ENCODE results near the gene TMPRSS4.

TMPRSS4 gene

GRCh38 chr11:118068206-118068944, 8.5 kb upstream of the TMPRSS4 start:
- no peaks in the 10 kb centered on the region for H3K9me3 ChIP-seq (ENCODE audit: control insufficient read depth, low read length)
- no peak overlapping the region for H3K4me2 ChIP-seq (ENCODE audit: low read length)
- no peaks in the 10 kb centered on the region for H3K79me2 ChIP-seq
- no peaks in the 10 kb centered on the region for H3K4me1 ChIP-seq
- H3K4me3 ChIP-seq (ENCODE audit: low read depth, low read length) = no peak overlapping the region
- no peaks in the 10 kb centered on the region for H3K36me3 ChIP-seq (ENCODE audit: control insufficient read depth, insufficient read depth, low read length)
- H2AFZ ChIP-seq = no peak overlapping the region
- no peaks in the 10 kb centered on the region for H3K27me3 ChIP-seq (ENCODE audit: control insufficient read depth, insufficient read depth, low read length)
- no peak overlapping the region for H3K9ac ChIP-seq
- no peak for TF ChIP-seq CTCF (IDR thresholded peaks at IDR 0.05)
- H3K27ac ChIP-seq = no peak overlapping the region

- H3K4me2 ChIP-seq (ENCODE audit: low read length) = no peak overlapping the region
- no peak for TF ChIP-seq CTCF (IDR thresholded peaks at IDR 0.05)
- H3K27ac ChIP-seq = no peak overlapping the region
- no peaks in the 10 kb centered on the region for H3K27me3 ChIP-seq (ENCODE audit: control insufficient read depth, insufficient read depth, low read length)
- H3K79me2 ChIP-seq = no peaks in the 10 kb centered on the region
- H3K4me3 ChIP-seq (ENCODE audit: low read depth, low read length) = no peak overlapping the region
- no peaks in the 10 kb centered on the region for H3K9me3 ChIP-seq (ENCODE audit: control insufficient read depth, low read length)
- H3K36me3 ChIP-seq (ENCODE audit: control insufficient read depth, insufficient read depth, low read length) = no peaks in the 10 kb centered on the region
- no peak overlapping the region for H2AFZ ChIP-seq
- no peaks in the 10 kb centered on the region for H3K4me1 ChIP-seq
- H3K9ac ChIP-seq = no peak overlapping the region
These were observed 7.8 kb upstream of the TMPRSS4 start for GRCh38 chr11:118068945-118069612.

- Histone ChIP-seq H3K27ac (no peak overlapping the region), H3K4me1 (no peaks in the 10 kb centered on the region)
- TF ChIP-seq CTCF (IDR thresholded peaks at IDR 0.05) = no peak
These were observed 5.4 kb upstream of the TMPRSS4 start for GRCh38 chr11:118071416-118072030.

GRCh38 chr11:118073554-118073953, 3.3 kb upstream of the TMPRSS4 start:
- no peak for TF ChIP-seq CTCF (IDR thresholded peaks at IDR 0.05)
- H3K27me3 ChIP-seq (ENCODE audit: control insufficient read depth, insufficient read depth, low read length) = no peaks in the 10 kb centered on the region
- H3K4me1 ChIP-seq = no peaks in the 10 kb centered on the region
- H3K9me3 ChIP-seq (ENCODE audit: control insufficient read depth, low read length) = no peaks in the 10 kb centered on the region
- no peak overlapping the region for H3K9ac ChIP-seq
- H2AFZ ChIP-seq = no peak overlapping the region
- no peak overlapping the region for H3K4me3 ChIP-seq (ENCODE audit: low read depth, low read length)
- no peaks in the 10 kb centered on the region for H3K36me3 ChIP-seq (ENCODE audit: control insufficient read depth, insufficient read depth, low read length)
- no peaks in the 10 kb centered on the region for H3K79me2 ChIP-seq
- no peak overlapping the region for H3K27ac ChIP-seq
- no peak overlapping the region for H3K4me2 ChIP-seq (ENCODE audit: low read length)

More at GRCh38 chr11:118071416-118072030, 5.4 kb upstream of the TMPRSS4 start:
- Histone ChIP-seq H3K27me3 (ENCODE audit: control insufficient read depth, insufficient read depth, low read length) (no peaks in the 10 kb centered on the region), H3K4me3 (ENCODE audit: low read depth, low read length) (no peak overlapping the region), H3K4me2 (ENCODE audit: low read length) (no peak overlapping the region), H3K36me3 (ENCODE audit: control insufficient read depth, insufficient read depth, low read length) (no peaks in the 10 kb centered on the region), H2AFZ (no peak overlapping the region), H3K9me3 (ENCODE audit: control insufficient read depth, low read length) (no peaks in the 10 kb centered on the region), H3K79me2 (no peaks in the 10 kb centered on the region), H3K9ac (no peak overlapping the region)

All from parathyroid adenoma (tissue), 2 donors.